ENCODE results near the gene FICD. TPM values are rescaled to one million over a fixed set of nuclear protein-coding genes. Genes with fewer than 3 reads are reported as not detected.
A peak's percentile ranks its signal among the peaks of the same experiment; 100 is the strongest.

Gene FICD
- polyA plus RNA-seq, 6 donors from 2014 or later = 1.6 to 4.9 (median 3.1) TPM

- peaks cover 25 to 33% (median 30%) of the 10 kb centered on the region in 3 donors for H3K4me1 Mint-ChIP-seq
- peaks cover 0 to 7% (median 0%) of the 10 kb centered on the region in 7 donors for H3K9me3 Mint-ChIP-seq
- H3K4me3 Mint-ChIP-seq = peak overlapping the region; percentile 26 to 80 (median 53)
- DNase-seq = peak; percentile 67
- ATAC-seq (ENCODE audit: low read depth in 2 of 2) = no peak
- H3K27ac Mint-ChIP-seq = peak overlapping the region; percentile 34 to 80 (median 58)
- no peaks in the 10 kb centered on the region for H3K36me3 Mint-ChIP-seq
- H3K27me3 Mint-ChIP-seq = peaks cover 0 to 5% (median 5%) of the 10 kb centered on the region in 3 donors
Observed at GRCh38 chr12:108511633-108512540, 3.2 kb upstream of the FICD start.

GRCh38 chr12:108514468-108514972, 557 bp upstream of the FICD start:
- H3K4me1 Mint-ChIP-seq = peaks cover 30 to 33% (median 30%) of the 10 kb centered on the region in 3 donors
- no peaks in the 10 kb centered on the region for H3K27me3 Mint-ChIP-seq
- DNase-seq = no peak
- peaks cover 0 to 4% of the 10 kb centered on the region in 2 donors for H3K36me3 Mint-ChIP-seq
- H3K27ac Mint-ChIP-seq = peak overlapping the region; percentile 42 to 98 (median 95)
- H3K4me3 Mint-ChIP-seq = peak overlapping the region; percentile 90 to 98 (median 96)
- peak; percentile 22 to 26 for ATAC-seq (ENCODE audit: low read depth in 2 of 2)
- H3K9me3 Mint-ChIP-seq = no peaks in the 10 kb centered on the region

GRCh38 chr12:108515916-108516315, 839 bp downstream of the FICD start:
- DNase-seq = no peak
- Mint-ChIP-seq H3K36me3 (peaks cover 0 to 4% of the 10 kb centered on the region in 2 donors), H3K4me1 (peaks cover 30 to 33% (median 30%) of the 10 kb centered on the region in 3 donors), H3K27ac (peak overlapping the region; percentile 27 to 94 (median 74)), H3K9me3 (no peaks in the 10 kb centered on the region), H3K4me3 (peak overlapping the region; percentile 90 to 98 (median 96)), H3K27me3 (no peaks in the 10 kb centered on the region)
- ATAC-seq (ENCODE audit: low read depth in 2 of 2) = no peak

- Mint-ChIP-seq H3K36me3 (peaks cover 0 to 5% of the 10 kb centered on the region in 2 donors), H3K9me3 (no peaks in the 10 kb centered on the region), H3K4me3 (peak overlapping the region; percentile 41 to 98 (median 96)), H3K27me3 (no peaks in the 10 kb centered on the region), H3K27ac (peak overlapping the region in 4 of 6 donors; percentile 27 to 94 (median 66)), H3K4me1 (peaks cover 25 to 30% (median 25%) of the 10 kb centered on the region in 3 donors)
- DNase-seq (no peak), ATAC-seq (ENCODE audit: low read depth in 2 of 2) (no peak)
Observed at GRCh38 chr12:108516511-108517275, 1.6 kb downstream of the FICD start.

- Mint-ChIP-seq H3K9me3 (no peaks in the 10 kb centered on the region), H3K36me3 (peaks cover 0 to 13% of the 10 kb centered on the region in 2 donors), H3K27me3 (no peaks in the 10 kb centered on the region), H3K27ac (peak overlapping the region in 3 of 6 donors; percentile 7 to 94 (median 67)), H3K4me1 (peaks cover 17 to 24% (median 20%) of the 10 kb centered on the region in 3 donors), H3K4me3 (peak overlapping the region in 5 of 8 donors; percentile 30 to 97 (median 84))
- DNase-seq = no peak
- ATAC-seq (ENCODE audit: low read depth in 2 of 2) = no peak
Observed at GRCh38 chr12:108517288-108518100, 2.4 kb downstream of the FICD start.

- no peaks in the 10 kb centered on the region for H3K27me3 Mint-ChIP-seq
- no peak for ATAC-seq (ENCODE audit: low read depth in 2 of 2)
- H3K4me1 Mint-ChIP-seq = peaks cover 17 to 24% (median 20%) of the 10 kb centered on the region in 3 donors
- peaks cover 0 to 14% of the 10 kb centered on the region in 2 donors for H3K36me3 Mint-ChIP-seq
- no peak for DNase-seq
- no peaks in the 10 kb centered on the region for H3K9me3 Mint-ChIP-seq
- H3K27ac Mint-ChIP-seq = peak overlapping the region in 2 of 6 donors; percentile 47 to 59
- H3K4me3 Mint-ChIP-seq = peak overlapping the region in 1 of 8 donors; percentile 71
Observed at GRCh38 chr12:108518101-108518715, 3.1 kb downstream of the FICD start.

GRCh38 chr12:108518716-108519496, 3.8 kb downstream of the FICD start:
- Mint-ChIP-seq H3K4me1 (peaks cover 15 to 21% (median 20%) of the 10 kb centered on the region in 3 donors), H3K4me3 (peak overlapping the region in 1 of 8 donors; percentile 71), H3K9me3 (no peaks in the 10 kb centered on the region), H3K27ac (peak overlapping the region in 2 of 6 donors; percentile 59 to 75), H3K27me3 (no peaks in the 10 kb centered on the region), H3K36me3 (peaks cover 0 to 14% of the 10 kb centered on the region in 2 donors)
- ATAC-seq (ENCODE audit: low read depth in 2 of 2) (no peak), DNase-seq (no peak)

GRCh38 chr12:108519558-108519957, 4.5 kb downstream of the FICD start:
- H3K9me3 Mint-ChIP-seq = no peaks in the 10 kb centered on the region
- peak overlapping the region in 1 of 8 donors; percentile 41 for H3K4me3 Mint-ChIP-seq
- no peak for DNase-seq
- H3K27me3 Mint-ChIP-seq = no peaks in the 10 kb centered on the region
- H3K27ac Mint-ChIP-seq = peak overlapping the region in 2 of 6 donors; percentile 28 to 75
- peaks cover 11 to 20% (median 15%) of the 10 kb centered on the region in 3 donors for H3K4me1 Mint-ChIP-seq
- H3K36me3 Mint-ChIP-seq = peaks cover 0 to 14% of the 10 kb centered on the region in 2 donors
- ATAC-seq (ENCODE audit: low read depth in 2 of 2) = no peak

GRCh38 chr12:108523365-108523764, 8.3 kb downstream of the FICD start:
- Mint-ChIP-seq H3K4me3 (no peak overlapping the region), H3K9me3 (no peaks in the 10 kb centered on the region), H3K36me3 (peaks cover 0 to 13% of the 10 kb centered on the region in 2 donors), H3K27ac (no peak overlapping the region), H3K27me3 (no peaks in the 10 kb centered on the region), H3K4me1 (peaks cover 0 to 8% (median 3%) of the 10 kb centered on the region in 3 donors)
- DNase-seq = no peak
- no peak for ATAC-seq (ENCODE audit: low read depth in 2 of 2)

GRCh38 chr12:108525681-108526080, 10.6 kb downstream of the FICD start:
- no peak for ATAC-seq (ENCODE audit: low read depth in 2 of 2)
- Mint-ChIP-seq H3K27me3 (no peaks in the 10 kb centered on the region), H3K4me3 (no peak overlapping the region), H3K36me3 (peaks cover 8 to 16% of the 10 kb centered on the region in 2 donors), H3K4me1 (peaks cover 0 to 8% (median 3%) of the 10 kb centered on the region in 3 donors), H3K9me3 (no peaks in the 10 kb centered on the region), H3K27ac (peak overlapping the region in 3 of 6 donors; percentile 35 to 82 (median 37))
- DNase-seq = no peak

GRCh38 chr12:108526482-108527165, 11.5 kb downstream of the FICD start:
- DNase-seq = no peak
- Mint-ChIP-seq H3K27ac (peak overlapping the region in 3 of 6 donors; percentile 23 to 60 (median 56)), H3K4me1 (peaks cover 0 to 8% (median 3%) of the 10 kb centered on the region in 3 donors), H3K4me3 (peak overlapping the region in 1 of 8 donors; percentile 71), H3K9me3 (no peaks in the 10 kb centered on the region), H3K27me3 (no peaks in the 10 kb centered on the region), H3K36me3 (peaks cover 8 to 16% of the 10 kb centered on the region in 2 donors)
- ATAC-seq (ENCODE audit: low read depth in 2 of 2) = no peak
